Chondrocyte (in vitro differentiated cells): ENCODE data around the gene PDE4D. TPM values are rescaled to one million over a fixed set of nuclear protein-coding genes. Genes with fewer than 3 reads are reported as not detected.

Experiments
- DNase-seq: peaks from one replicate; pipeline ENCODE4 v3.0.0; 2021; ENCODE audit warnings: mixed read lengths, low spot score
- H3K27ac Mint-ChIP-seq: one replicate; pipeline ENCODE4 v1.8.0; 2021; ENCODE audit warnings: mild to moderate bottlenecking, moderate library complexity, mixed read lengths; ENCODE audit not compliant: unreplicated experiment
- H3K27me3 Mint-ChIP-seq: 2 replicates; pipeline ENCODE4 v1.8.0; 2021; ENCODE audit warnings: low read depth, mixed read lengths
- H3K36me3 Mint-ChIP-seq: 2 replicates; pipeline ENCODE4 v1.8.0; 2021; ENCODE audit warnings: low read depth, mixed read lengths
- H3K4me1 Mint-ChIP-seq: 2 replicates; pipeline ENCODE4 v1.8.0; 2021; ENCODE audit warnings: low read depth, mild to moderate bottlenecking, mixed read lengths
- H3K4me3 Mint-ChIP-seq: one replicate; pipeline ENCODE4 v1.8.0; 2021; ENCODE audit warnings: mild to moderate bottlenecking, moderate library complexity, mixed read lengths; ENCODE audit not compliant: unreplicated experiment
- H3K9me3 Mint-ChIP-seq: 2 replicates; pipeline ENCODE4 v1.8.0; 2021; ENCODE audit warnings: low read depth, mixed read lengths
- total RNA-seq: library from RNA; stranded (reverse); gene quantifications from 3 replicates; pipeline ENCODE4 v1.2.1, GENCODE V29; 2021
- TF ChIP-seq, protein P1 (sequence below): fragments of 200-600 bp; sonication (generic); IDR thresholded peaks from 2 replicates; pipeline ENCODE4 v1.5.0; 2021; ENCODE audit warnings: antibody characterized with exemption, mild to moderate bottlenecking, moderate library complexity

Gene PDE4D
- total RNA-seq, 1 donor from 2014 or later, result 21.1 TPM

DNA sequence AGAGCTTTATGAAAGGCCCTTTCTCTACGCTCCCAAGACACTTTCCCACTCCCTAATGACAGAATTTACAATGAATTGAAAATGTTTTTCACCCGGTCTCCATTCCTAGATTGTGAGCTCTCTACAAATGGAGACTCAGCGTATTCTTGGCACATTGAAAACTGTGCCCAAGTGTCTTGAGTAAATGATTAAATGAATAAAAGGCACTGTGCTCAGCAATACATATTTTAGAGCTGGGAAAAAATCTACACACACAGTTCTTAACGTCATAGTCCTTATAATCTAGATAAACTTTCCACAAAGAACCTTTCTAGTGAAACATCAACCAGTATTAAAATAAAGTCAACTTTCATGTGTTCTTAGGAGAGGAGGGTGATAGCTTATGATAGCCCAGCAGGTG, 676.7 kb downstream of the PDE4D start:
- Mint-ChIP-seq H3K4me1 (peaks cover 25% of the 10 kb centered on the region), H3K9me3 (no peaks in the 10 kb centered on the region), H3K27me3 (no peaks in the 10 kb centered on the region), H3K27ac (peak overlapping the region; percentile 46), H3K36me3 (peaks cover 14% of the 10 kb centered on the region), H3K4me3 (no peak overlapping the region)
- TF ChIP-seq, protein P1, sequence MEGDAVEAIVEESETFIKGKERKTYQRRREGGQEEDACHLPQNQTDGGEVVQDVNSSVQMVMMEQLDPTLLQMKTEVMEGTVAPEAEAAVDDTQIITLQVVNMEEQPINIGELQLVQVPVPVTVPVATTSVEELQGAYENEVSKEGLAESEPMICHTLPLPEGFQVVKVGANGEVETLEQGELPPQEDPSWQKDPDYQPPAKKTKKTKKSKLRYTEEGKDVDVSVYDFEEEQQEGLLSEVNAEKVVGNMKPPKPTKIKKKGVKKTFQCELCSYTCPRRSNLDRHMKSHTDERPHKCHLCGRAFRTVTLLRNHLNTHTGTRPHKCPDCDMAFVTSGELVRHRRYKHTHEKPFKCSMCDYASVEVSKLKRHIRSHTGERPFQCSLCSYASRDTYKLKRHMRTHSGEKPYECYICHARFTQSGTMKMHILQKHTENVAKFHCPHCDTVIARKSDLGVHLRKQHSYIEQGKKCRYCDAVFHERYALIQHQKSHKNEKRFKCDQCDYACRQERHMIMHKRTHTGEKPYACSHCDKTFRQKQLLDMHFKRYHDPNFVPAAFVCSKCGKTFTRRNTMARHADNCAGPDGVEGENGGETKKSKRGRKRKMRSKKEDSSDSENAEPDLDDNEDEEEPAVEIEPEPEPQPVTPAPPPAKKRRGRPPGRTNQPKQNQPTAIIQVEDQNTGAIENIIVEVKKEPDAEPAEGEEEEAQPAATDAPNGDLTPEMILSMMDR, result no peak
- DNase-seq, result no peak

DNA sequence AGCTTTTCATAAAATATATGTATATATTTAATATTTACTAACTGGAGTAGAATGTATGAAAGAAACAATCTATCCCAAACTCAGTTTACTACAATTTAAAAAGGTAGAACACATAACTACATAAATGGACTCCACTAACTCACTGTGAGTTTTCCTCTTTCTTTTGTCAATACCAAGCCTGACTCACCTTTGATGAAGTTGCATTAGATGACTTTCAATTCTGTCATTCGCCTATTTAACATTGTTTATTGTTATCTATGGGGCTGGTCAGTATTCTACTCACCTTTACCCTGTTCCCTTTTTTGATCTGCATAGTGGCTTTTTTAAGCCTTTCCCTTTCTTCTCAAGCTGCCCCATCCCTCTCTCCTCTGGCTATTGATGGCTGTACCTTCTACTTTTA, 680.9 kb downstream of the PDE4D start:
- Mint-ChIP-seq H3K4me3 (no peak overlapping the region), H3K27ac (no peak overlapping the region), H3K4me1 (peaks cover 31% of the 10 kb centered on the region), H3K27me3 (no peaks in the 10 kb centered on the region), H3K36me3 (peaks cover 14% of the 10 kb centered on the region), H3K9me3 (no peaks in the 10 kb centered on the region)
- TF ChIP-seq, protein P1, result no peak
- no peak for DNase-seq

DNA sequence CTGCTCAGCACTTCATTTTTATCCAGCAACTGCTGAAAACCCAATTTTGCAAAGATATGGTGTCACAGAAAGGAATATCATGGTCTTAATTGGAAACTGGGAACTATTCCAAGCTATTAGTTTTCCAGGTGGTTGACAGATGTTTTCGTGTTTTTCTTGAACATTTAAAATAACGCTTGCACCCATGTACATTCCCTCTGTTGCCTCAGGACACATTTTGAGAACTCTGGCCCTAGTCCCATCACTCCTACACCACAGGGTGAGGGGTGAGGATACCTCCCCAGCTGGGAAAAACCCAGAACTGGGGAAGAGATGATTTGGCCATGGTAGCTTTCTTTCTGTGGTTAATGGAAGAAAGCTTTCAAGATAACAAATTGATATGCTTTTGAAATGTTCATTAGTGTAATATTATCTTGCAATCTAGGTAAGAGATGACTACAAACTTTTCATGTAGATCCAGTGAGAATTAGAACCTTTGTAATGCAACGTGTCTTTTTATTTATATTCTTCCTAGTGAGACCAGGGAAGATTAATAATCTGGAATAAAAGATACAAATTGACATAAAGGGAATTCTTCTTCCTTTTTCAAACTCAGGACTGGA, 683.7 kb downstream of the PDE4D start:
- no peaks in the 10 kb centered on the region for H3K27me3 Mint-ChIP-seq
- H3K4me3 Mint-ChIP-seq, result no peak overlapping the region
- H3K9me3 Mint-ChIP-seq, result no peaks in the 10 kb centered on the region
- H3K36me3 Mint-ChIP-seq, result peaks cover 13% of the 10 kb centered on the region
- TF ChIP-seq, protein P1, result no peak
- no peak for DNase-seq
- H3K4me1 Mint-ChIP-seq, result peaks cover 43% of the 10 kb centered on the region
- H3K27ac Mint-ChIP-seq, result peak overlapping the region; percentile 58

DNA sequence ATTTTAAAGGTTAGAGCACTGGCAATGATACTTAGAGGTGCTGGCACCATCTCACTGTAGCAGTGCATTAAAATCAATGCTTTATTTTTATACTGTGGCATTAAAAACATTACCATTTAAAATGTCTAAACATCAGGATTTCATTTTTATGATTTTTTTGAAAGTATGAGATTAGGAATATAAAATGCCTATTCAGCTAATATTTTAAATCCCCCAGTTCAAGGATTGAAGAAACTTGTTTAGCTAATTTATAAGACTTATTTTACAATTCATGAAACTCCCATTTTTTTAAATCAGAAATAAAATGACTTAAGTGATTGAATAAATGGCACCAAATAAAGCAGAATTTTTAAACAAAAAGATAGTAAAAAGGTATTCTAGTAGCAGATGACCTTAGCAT, 685.1 kb downstream of the PDE4D start:
- no peaks in the 10 kb centered on the region for H3K27me3 Mint-ChIP-seq
- H3K4me3 Mint-ChIP-seq, result no peak overlapping the region
- no peak overlapping the region for H3K27ac Mint-ChIP-seq
- no peak for DNase-seq
- H3K9me3 Mint-ChIP-seq, result no peaks in the 10 kb centered on the region
- TF ChIP-seq, protein P1, result no peak
- peaks cover 48% of the 10 kb centered on the region for H3K4me1 Mint-ChIP-seq
- H3K36me3 Mint-ChIP-seq, result peaks cover 4% of the 10 kb centered on the region

DNA sequence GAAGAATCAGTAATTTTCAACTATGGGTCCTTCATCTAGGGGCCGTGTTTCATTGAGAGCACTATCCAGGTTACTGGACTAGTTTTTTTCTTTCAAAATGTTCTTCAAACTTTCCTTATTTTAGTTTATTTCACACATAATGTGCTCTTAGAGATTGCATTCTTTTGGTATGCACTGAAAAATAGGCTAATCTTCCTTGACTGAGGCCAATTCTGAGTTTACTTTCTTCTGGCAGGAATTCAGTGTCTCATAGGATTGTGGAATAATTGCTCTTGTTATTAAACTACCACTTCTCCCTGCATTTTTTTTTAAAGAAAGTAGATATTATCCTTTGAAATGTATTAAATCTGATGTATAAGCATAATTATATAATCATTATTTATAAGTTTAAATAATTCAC, 686.1 kb downstream of the PDE4D start:
- TF ChIP-seq, protein P1, result no peak
- Mint-ChIP-seq H3K4me3 (no peak overlapping the region), H3K27ac (no peak overlapping the region), H3K27me3 (no peaks in the 10 kb centered on the region), H3K36me3 (peaks cover 2% of the 10 kb centered on the region), H3K4me1 (peaks cover 42% of the 10 kb centered on the region), H3K9me3 (no peaks in the 10 kb centered on the region)
- DNase-seq, result no peak
